Measurements from ENCODE around the gene YDJC. TPM values are rescaled to one million over a fixed set of nuclear protein-coding genes. Genes with fewer than 3 reads are reported as not detected.

Gene YDJC
- total and polyA plus RNA-seq, 2 donors (not counting 1 experiment from before 2014, with no cell fraction given), result 4.7 to 10.4 TPM

- no peaks in the 10 kb centered on the region for H3K27me3 ChIP-seq (ENCODE audit: control insufficient read depth, insufficient read depth, low read length)
- H3K4me1 ChIP-seq (ENCODE audit: control insufficient read depth, extremely low read depth, insufficient read depth, low read length), result peaks cover 6% of the 10 kb centered on the region
- no peak for DNase-seq (ENCODE audit: low read depth in 2 of 2)
- H3K79me2 ChIP-seq (ENCODE audit: control insufficient read depth, insufficient read depth, low read length), result peaks cover 3% of the 10 kb centered on the region
- no peaks in the 10 kb centered on the region for H3K9me3 ChIP-seq (ENCODE audit: control insufficient read depth, insufficient read depth, low read depth, low read length)
- H3K9ac ChIP-seq (ENCODE audit: insufficient read depth, low read length), result no peak overlapping the region
- no peak overlapping the region for H3K4me2 ChIP-seq (ENCODE audit: extremely low read depth, insufficient read depth, low read length)
- H3K36me3 ChIP-seq (ENCODE audit: control insufficient read depth, insufficient read depth, low read length), result peaks cover 2% of the 10 kb centered on the region
- peak overlapping the region in 3 of 4 experiments; percentile 21 to 57 (median 43) for H3K4me3 ChIP-seq (replicated peaks in 1 of 4; ENCODE audit: control extremely low read depth in 1 of 4, insufficient read depth in 1 of 4, low read depth in 3 of 4, low read length in 4 of 4)
- TF ChIP-seq EZH2 (IDR thresholded peaks at IDR 0.05; ENCODE audit: low read length, missing control alignments), result no peak
- no peak for TF ChIP-seq CTCF (conservative IDR thresholded peaks at IDR 0.05 in 1 of 2, IDR thresholded peaks at IDR 0.05 in 1 of 2; ENCODE audit: low read depth in 1 of 2, low read length in 2 of 2)
- H3K27ac ChIP-seq (ENCODE audit: insufficient read depth, low read length), result no peak overlapping the region
- H2AFZ ChIP-seq (ENCODE audit: low read length), result peak overlapping the region; percentile 8
- no peaks in the 10 kb centered on the region for H4K20me1 ChIP-seq (ENCODE audit: control insufficient read depth, extremely low read depth, insufficient read depth, low read length)
These were observed 27.2 kb upstream of the YDJC start for GRCh38 chr22:21657020-21657359.

- Histone ChIP-seq H3K27ac (ENCODE audit: insufficient read depth, low read length) (peak overlapping the region; percentile 65), H3K4me2 (ENCODE audit: extremely low read depth, insufficient read depth, low read length) (peak overlapping the region; percentile 81), H3K27me3 (ENCODE audit: control insufficient read depth, insufficient read depth, low read length) (no peaks in the 10 kb centered on the region), H3K79me2 (ENCODE audit: control insufficient read depth, insufficient read depth, low read length) (peaks cover 3% of the 10 kb centered on the region), H3K9me3 (ENCODE audit: control insufficient read depth, insufficient read depth, low read depth, low read length) (no peaks in the 10 kb centered on the region), H4K20me1 (ENCODE audit: control insufficient read depth, extremely low read depth, insufficient read depth, low read length) (no peaks in the 10 kb centered on the region), H3K4me3 (replicated peaks in 1 of 4; ENCODE audit: control extremely low read depth in 1 of 4, insufficient read depth in 1 of 4, low read depth in 3 of 4, low read length in 4 of 4) (peak overlapping the region; percentile 61 to 78 (median 74)), H2AFZ (ENCODE audit: low read length) (peak overlapping the region; percentile 54), H3K4me1 (ENCODE audit: control insufficient read depth, extremely low read depth, insufficient read depth, low read length) (peaks cover 6% of the 10 kb centered on the region), H3K9ac (ENCODE audit: insufficient read depth, low read length) (peak overlapping the region; percentile 69), H3K36me3 (ENCODE audit: control insufficient read depth, insufficient read depth, low read length) (peaks cover 5% of the 10 kb centered on the region)
- DNase-seq (ENCODE audit: low read depth in 2 of 2), result no peak
- TF ChIP-seq EZH2 (IDR thresholded peaks at IDR 0.05; ENCODE audit: low read length, missing control alignments) (no peak), CTCF (conservative IDR thresholded peaks at IDR 0.05 in 1 of 2, IDR thresholded peaks at IDR 0.05 in 1 of 2; ENCODE audit: low read depth in 1 of 2, low read length in 2 of 2) (no peak)
These were observed 23.0 kb upstream of the YDJC start for GRCh38 chr22:21652547-21653545.

- no peaks in the 10 kb centered on the region for H3K9me3 ChIP-seq (ENCODE audit: control insufficient read depth, insufficient read depth, low read depth, low read length)
- H3K9ac ChIP-seq (ENCODE audit: insufficient read depth, low read length), result peak overlapping the region; percentile 69
- peaks cover 6% of the 10 kb centered on the region for H3K36me3 ChIP-seq (ENCODE audit: control insufficient read depth, insufficient read depth, low read length)
- H2AFZ ChIP-seq (ENCODE audit: low read length), result peak overlapping the region; percentile 54
- H3K27ac ChIP-seq (ENCODE audit: insufficient read depth, low read length), result peak overlapping the region; percentile 65
- H3K4me3 ChIP-seq (replicated peaks in 1 of 4; ENCODE audit: control extremely low read depth in 1 of 4, insufficient read depth in 1 of 4, low read depth in 3 of 4, low read length in 4 of 4), result peak overlapping the region; percentile 61 to 78 (median 74)
- no peaks in the 10 kb centered on the region for H4K20me1 ChIP-seq (ENCODE audit: control insufficient read depth, extremely low read depth, insufficient read depth, low read length)
- H3K4me1 ChIP-seq (ENCODE audit: control insufficient read depth, extremely low read depth, insufficient read depth, low read length), result peaks cover 6% of the 10 kb centered on the region
- TF ChIP-seq EZH2 (IDR thresholded peaks at IDR 0.05; ENCODE audit: low read length, missing control alignments) (no peak), CTCF (conservative IDR thresholded peaks at IDR 0.05 in 1 of 2, IDR thresholded peaks at IDR 0.05 in 1 of 2; ENCODE audit: low read depth in 1 of 2, low read length in 2 of 2) (no peak)
- H3K79me2 ChIP-seq (ENCODE audit: control insufficient read depth, insufficient read depth, low read length), result peaks cover 3% of the 10 kb centered on the region
- H3K4me2 ChIP-seq (ENCODE audit: extremely low read depth, insufficient read depth, low read length), result peak overlapping the region; percentile 95
- DNase-seq (ENCODE audit: low read depth in 2 of 2), result peak; percentile 83 to 85
- H3K27me3 ChIP-seq (ENCODE audit: control insufficient read depth, insufficient read depth, low read length), result no peaks in the 10 kb centered on the region
These were observed 22.3 kb upstream of the YDJC start for GRCh38 chr22:21652010-21652546.

Data from fibroblast of lung (primary cell).